ENCODE data around the gene CEP112.

GRCh38 chr17:65762973-65763372 is 429.0 kb downstream of the CEP112 start:
- no peak for TF ChIP-seq SP1 (IDR thresholded peaks at IDR 0.05; ENCODE audit: low read depth, low read length)
- TF ChIP-seq RAD21 (IDR thresholded peaks at IDR 0.05; ENCODE audit: insufficient read depth, low read depth, low read length) = no peak
- no peak for TF ChIP-seq HCFC1 (IDR thresholded peaks at IDR 0.05; ENCODE audit: low read length)
- no peak for TF ChIP-seq POLR2A (IDR thresholded peaks at IDR 0.05; ENCODE audit: low read depth, low read length)
- no peak for TF ChIP-seq CREB1 (IDR thresholded peaks at IDR 0.05; ENCODE audit: low read depth)
- no peak for TF ChIP-seq ATF3 (IDR thresholded peaks at IDR 0.05; ENCODE audit: borderline replicate concordance, extremely low read depth, low read depth, low read length)
- TF ChIP-seq EZH2 (IDR thresholded peaks at IDR 0.05; ENCODE audit: borderline replicate concordance, control insufficient read depth, low read depth, low read length) = no peak

Data from GM12878 (cell line).